GM13977 (cell line): ENCODE data around the gene LHFPL2.

Experiments
- DNase-seq: peaks from one replicate; pipeline ENCODE4 v3.0.0; 2012; ENCODE audit warnings: low spot score
- in situ Hi-C: fragments of 300-500 bp; cut with MboI; formaldehyde crosslinking; loops from one replicate; pipeline ENCODE4 v1.12.0; 2022; ENCODE audit warnings: low sequenced_read_pairs, low pct_unique_long_range_greater_than_20kb, mixed read lengths, inconsistent platforms; ENCODE audit not compliant: unreplicated experiment
- TF ChIP-seq, protein P1 (sequence below): IDR thresholded peaks from 2 replicates; pipeline ENCODE4 v1.5.1; 2012; ENCODE audit warnings: mild to moderate bottlenecking, control low read depth; ENCODE audit not compliant: insufficient read depth; ENCODE audit errors: extremely low read depth, missing control alignments

LHFPL2 gene

DNA sequence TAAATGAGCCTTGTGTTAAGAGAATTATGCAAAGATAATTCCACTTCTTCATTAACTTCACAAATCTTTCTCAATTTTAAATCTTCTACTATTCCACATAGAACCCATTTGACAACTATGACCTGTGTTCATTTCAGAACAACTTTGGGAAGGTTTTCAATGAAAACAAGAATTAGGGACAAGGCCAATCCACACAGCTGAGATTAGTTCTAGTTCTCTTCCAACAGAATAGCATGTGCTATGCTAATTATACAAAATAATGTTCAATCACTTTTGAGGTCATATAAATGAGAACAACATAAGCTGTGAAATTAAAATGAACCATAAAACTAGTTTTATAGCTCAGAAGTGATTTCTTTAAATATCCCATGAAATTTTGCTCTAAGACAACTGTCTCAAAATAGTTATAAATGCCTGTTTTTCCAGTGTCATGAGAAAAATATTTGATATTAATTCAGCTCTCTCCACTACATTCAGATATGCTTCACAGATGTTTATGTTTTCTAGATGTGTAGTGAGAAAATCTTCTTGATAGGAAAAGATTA, 7.2 kb upstream of the LHFPL2 start:
- DNase-seq: no peak
- in situ Hi-C loops: no loop called here

DNA sequence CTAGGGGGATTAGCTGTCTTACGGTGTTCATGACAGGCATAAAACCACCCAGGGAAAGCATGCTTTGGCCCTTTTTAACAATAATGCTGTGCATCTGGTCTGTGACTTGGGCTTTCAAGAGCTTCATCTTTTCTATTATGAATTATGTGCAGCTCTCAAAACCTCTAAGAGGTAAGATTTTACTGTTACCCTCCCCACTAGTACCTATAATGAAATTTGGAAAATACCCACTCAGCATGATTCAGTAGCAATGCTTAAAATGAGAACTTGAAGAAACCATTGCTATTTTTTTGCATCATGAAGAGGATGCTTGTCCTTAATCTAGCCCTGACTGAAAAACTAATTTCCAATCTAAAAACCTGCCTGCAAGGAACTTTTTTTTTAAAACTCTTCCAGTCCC, 5.8 kb upstream of the LHFPL2 start:
- in situ Hi-C loops: no loop called here
- DNase-seq: no peak
- TF ChIP-seq, protein P1, sequence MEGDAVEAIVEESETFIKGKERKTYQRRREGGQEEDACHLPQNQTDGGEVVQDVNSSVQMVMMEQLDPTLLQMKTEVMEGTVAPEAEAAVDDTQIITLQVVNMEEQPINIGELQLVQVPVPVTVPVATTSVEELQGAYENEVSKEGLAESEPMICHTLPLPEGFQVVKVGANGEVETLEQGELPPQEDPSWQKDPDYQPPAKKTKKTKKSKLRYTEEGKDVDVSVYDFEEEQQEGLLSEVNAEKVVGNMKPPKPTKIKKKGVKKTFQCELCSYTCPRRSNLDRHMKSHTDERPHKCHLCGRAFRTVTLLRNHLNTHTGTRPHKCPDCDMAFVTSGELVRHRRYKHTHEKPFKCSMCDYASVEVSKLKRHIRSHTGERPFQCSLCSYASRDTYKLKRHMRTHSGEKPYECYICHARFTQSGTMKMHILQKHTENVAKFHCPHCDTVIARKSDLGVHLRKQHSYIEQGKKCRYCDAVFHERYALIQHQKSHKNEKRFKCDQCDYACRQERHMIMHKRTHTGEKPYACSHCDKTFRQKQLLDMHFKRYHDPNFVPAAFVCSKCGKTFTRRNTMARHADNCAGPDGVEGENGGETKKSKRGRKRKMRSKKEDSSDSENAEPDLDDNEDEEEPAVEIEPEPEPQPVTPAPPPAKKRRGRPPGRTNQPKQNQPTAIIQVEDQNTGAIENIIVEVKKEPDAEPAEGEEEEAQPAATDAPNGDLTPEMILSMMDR: no peak

More for the DNA sequence above, 7.2 kb upstream of the LHFPL2 start:
- TF ChIP-seq, protein P1: no peak

DNA sequence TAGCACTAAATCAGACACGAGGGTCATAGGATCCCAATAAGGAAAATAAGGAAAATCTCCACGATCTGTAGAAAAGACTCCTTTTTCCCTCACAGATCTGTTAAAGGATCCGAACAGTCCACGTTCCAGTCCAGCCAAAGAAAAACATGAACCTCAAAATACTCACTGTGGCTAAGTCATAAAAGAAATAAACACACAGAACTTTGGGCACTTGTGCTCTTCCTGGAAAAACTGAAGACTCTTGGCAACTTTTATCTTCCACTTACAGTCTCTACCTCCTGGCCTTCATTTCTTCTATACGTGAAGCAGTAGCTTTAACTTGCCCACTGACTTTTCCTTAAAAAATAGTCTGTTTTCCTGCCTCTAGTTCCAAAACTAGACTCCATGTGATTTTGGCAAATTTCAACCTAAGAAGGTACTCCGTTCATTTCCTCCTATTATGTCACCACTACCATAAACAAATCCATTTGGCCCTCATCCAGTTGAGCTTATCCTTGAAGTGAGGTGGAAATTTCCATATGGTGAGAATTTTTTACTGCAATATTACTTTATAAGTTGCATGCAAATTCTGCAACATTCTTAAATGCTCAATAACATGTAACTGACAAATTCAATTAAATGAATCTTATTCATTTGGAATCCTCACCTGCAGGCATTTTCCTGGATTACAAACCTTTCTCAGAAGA, 5.3 kb upstream of the LHFPL2 start:
- no peak for DNase-seq
- TF ChIP-seq, protein P1: no peak

DNA sequence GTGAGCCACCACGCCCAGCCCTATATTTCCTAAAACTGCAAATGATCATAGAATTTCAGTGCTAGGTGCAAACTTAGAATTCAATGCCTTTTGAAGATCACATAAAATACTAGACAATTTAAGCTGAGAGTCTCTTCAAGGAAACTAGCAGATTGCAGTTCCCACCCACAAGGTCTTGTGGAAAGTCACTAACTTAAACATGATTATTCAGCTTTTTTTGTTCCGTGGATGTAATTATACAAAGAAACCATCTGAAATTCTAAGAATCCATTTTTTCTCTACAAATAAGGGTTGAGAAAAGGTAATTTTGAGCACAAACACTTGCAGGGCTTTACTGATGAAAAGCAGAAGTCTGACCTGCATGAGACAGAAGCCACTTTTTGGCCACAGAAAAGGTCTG, 4.5 kb upstream of the LHFPL2 start:
- TF ChIP-seq, protein P1: no peak
- in situ Hi-C loops: no loop called here
- no peak for DNase-seq

More for the DNA sequence above, 5.3 kb upstream of the LHFPL2 start:
- in situ Hi-C loops: no loop called here

DNA sequence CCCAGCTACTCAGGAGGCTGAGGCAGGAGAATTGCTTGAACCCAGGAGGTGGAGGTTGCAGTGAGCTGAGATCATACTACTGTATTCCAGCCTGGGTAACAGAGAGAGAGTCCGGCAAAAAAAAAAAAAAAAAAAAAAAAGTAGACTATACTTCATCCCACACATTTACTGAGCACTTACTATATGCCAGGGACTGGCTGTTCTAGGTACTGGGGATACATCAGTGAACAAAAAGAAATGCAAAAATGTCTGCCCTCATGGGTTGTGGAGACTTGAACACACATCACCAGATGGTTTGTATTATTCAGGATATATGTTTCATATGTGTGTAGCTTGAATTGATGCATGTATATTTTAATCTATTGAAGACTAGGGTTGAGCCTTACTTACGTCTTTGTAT, 2.9 kb upstream of the LHFPL2 start:
- in situ Hi-C loops: no loop called here
- DNase-seq: no peak
- TF ChIP-seq, protein P1: no peak

DNA sequence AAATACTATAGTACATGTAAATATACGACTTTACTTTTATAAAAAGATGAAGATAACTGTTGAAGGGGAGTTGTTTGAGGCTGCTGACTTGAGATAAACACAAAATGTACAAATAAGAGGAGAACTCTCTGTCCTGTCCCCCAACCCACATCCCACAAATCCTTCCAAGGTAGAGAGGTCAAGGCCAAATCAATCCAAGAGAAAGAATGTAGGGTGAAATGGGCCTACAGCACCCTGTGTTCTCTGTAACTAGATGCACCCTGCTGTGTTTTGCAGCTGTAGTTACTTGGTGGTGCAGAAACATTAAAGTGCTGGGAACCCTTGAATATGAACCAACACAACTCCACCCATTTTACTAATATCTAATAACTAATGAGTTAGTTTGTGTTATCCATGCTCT, 2.0 kb upstream of the LHFPL2 start:
- TF ChIP-seq, protein P1: no peak
- in situ Hi-C loops: no loop called here
- DNase-seq: no peak
